ENCODE data around the gene LRRC14B.

The LRRC14B gene

DNA sequence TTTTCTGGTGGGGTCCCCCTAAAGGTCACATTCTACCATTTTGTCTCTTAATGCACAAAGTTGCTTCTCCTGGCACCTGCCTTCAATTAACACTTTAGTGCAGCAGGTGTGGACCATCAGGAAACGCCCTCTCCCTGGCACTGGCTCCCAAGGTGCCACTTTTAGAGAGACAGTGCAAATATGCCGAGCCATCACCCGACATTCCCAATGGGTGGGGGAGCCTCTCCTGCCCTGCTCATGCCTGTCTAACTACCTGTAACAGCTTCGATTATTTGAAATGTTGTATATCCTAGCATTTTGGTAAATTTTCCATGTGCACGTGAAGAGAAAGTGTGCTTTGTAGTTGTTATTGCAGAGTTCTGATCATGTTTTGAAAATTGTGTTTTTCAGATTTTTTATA lies 13.2 kb upstream of the LRRC14B start:
- Mint-ChIP-seq H3K4me3 (no peak overlapping the region), H3K36me3 (ENCODE audit: low read depth) (peaks cover 7% of the 10 kb centered on the region), H3K9me3 (peaks cover 2% of the 10 kb centered on the region), H3K27me3 (ENCODE audit: low read depth) (peaks cover 10% of the 10 kb centered on the region), H3K27ac (no peak overlapping the region), H3K4me1 (peaks cover 36% of the 10 kb centered on the region)
- TF ChIP-seq, protein P1, sequence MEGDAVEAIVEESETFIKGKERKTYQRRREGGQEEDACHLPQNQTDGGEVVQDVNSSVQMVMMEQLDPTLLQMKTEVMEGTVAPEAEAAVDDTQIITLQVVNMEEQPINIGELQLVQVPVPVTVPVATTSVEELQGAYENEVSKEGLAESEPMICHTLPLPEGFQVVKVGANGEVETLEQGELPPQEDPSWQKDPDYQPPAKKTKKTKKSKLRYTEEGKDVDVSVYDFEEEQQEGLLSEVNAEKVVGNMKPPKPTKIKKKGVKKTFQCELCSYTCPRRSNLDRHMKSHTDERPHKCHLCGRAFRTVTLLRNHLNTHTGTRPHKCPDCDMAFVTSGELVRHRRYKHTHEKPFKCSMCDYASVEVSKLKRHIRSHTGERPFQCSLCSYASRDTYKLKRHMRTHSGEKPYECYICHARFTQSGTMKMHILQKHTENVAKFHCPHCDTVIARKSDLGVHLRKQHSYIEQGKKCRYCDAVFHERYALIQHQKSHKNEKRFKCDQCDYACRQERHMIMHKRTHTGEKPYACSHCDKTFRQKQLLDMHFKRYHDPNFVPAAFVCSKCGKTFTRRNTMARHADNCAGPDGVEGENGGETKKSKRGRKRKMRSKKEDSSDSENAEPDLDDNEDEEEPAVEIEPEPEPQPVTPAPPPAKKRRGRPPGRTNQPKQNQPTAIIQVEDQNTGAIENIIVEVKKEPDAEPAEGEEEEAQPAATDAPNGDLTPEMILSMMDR (IDR thresholded peaks at IDR 0.05; ENCODE audit: unreplicated experiment in 3 of 3) = no peak

DNA sequence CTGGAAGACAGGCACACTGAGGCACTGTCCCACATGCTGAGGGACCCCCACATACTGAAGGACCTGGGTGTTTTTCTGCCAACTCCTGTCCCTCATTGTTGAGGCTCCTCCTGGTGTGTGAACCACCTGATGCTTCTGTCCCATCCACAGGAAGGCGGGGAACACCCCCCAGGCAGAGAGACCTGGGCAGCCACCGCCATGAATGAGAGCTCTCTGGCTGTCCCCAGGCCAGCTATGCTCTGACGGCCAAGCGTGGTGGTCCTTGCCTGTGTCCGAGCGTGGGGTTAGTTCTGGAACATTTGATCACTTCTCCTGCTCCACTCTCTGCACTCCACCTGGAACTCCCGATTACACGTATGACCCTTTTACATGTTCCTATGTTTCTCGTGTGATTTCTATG lies 11.9 kb upstream of the LRRC14B start:
- Mint-ChIP-seq H3K4me3 (no peak overlapping the region), H3K4me1 (peaks cover 40% of the 10 kb centered on the region), H3K36me3 (ENCODE audit: low read depth) (peaks cover 7% of the 10 kb centered on the region), H3K9me3 (peaks cover 2% of the 10 kb centered on the region), H3K27ac (no peak overlapping the region), H3K27me3 (ENCODE audit: low read depth) (peaks cover 6% of the 10 kb centered on the region)
- TF ChIP-seq, protein P1 (IDR thresholded peaks at IDR 0.05; ENCODE audit: unreplicated experiment in 3 of 3) = no peak

DNA sequence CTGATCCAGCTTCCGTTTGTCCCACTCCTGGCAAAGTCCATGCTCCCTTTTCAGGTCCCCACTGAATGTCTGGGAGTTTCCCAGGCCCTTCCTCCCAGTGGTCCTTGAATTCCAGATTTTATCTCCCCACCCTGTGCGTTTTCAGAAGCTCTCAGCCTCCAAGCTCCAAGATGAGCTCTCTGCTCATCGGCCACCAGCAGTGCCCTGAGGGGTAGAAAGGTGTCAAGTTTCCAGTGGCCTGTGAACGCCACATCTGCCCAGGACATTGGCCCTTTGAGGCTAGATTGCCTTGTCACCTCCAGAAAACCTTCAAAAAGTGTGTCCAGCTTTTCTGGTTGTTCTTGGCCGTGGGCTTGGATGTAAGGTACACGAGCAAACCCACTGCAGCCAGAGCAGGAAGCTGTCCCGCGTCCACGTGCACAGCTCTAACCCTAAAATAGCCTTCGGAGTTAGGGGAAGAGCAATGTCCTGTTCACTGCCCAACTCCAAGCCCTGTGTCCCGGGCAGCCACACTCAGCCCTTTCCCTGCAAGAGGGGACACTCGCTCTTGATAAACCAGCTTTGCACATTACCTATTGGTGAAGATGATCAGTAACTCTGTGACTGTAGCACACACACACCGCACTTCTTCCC lies 10.9 kb upstream of the LRRC14B start:
- Mint-ChIP-seq H3K27ac (no peak overlapping the region), H3K4me3 (no peak overlapping the region), H3K9me3 (peaks cover 2% of the 10 kb centered on the region), H3K36me3 (ENCODE audit: low read depth) (peaks cover 7% of the 10 kb centered on the region), H3K4me1 (peaks cover 46% of the 10 kb centered on the region), H3K27me3 (ENCODE audit: low read depth) (peaks cover 6% of the 10 kb centered on the region)
- TF ChIP-seq, protein P1 (IDR thresholded peaks at IDR 0.05; ENCODE audit: unreplicated experiment in 3 of 3) = no peak

DNA sequence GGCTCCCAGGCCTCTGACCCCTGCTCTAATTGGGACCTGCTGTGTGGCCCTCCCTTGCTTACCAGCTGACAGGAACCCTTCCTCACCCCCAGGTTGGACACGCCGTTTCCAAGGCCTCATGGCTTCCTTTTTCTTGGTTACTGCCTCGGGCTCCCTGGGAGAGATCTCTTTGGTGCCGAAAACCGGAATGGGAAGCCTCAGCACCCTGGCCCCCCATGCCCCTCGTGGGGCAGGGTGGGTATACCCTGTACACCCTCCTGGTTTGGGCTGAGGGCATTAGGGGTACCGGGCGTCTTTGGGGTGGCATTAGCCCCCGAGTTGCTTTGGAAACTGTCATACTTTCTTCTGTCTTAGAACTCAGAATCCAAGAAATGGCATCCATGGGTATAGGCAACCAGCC lies 10.1 kb upstream of the LRRC14B start:
- peaks cover 2% of the 10 kb centered on the region for H3K9me3 Mint-ChIP-seq
- TF ChIP-seq, protein P1 (IDR thresholded peaks at IDR 0.05; ENCODE audit: unreplicated experiment in 3 of 3) = no peak
- peaks cover 7% of the 10 kb centered on the region for H3K36me3 Mint-ChIP-seq (ENCODE audit: low read depth)
- H3K27ac Mint-ChIP-seq = no peak overlapping the region
- H3K4me3 Mint-ChIP-seq = no peak overlapping the region
- H3K4me1 Mint-ChIP-seq = peaks cover 46% of the 10 kb centered on the region
- H3K27me3 Mint-ChIP-seq (ENCODE audit: low read depth) = peaks cover 6% of the 10 kb centered on the region

DNA sequence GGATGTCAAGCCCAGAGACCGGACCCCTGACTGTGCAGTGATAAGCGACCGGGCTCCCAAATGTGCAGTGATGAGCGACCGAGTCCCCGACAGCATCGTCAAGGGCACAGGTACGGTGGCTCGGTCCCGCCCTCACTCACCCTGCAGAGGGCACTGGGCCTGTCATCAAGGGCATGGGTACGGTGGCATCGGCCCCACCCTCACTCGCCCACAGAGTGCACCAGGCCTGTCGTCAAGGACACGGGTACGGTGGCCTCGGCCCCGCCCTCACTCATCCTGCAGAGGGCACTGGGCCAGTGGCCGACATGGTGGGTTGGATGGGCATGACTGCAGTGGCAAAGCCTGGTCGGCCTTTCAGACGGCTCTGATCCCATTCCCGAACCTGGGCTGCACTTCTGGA lies 9.7 kb upstream of the LRRC14B start:
- H3K27ac Mint-ChIP-seq = no peak overlapping the region
- H3K4me1 Mint-ChIP-seq = peaks cover 46% of the 10 kb centered on the region
- peaks cover 6% of the 10 kb centered on the region for H3K27me3 Mint-ChIP-seq (ENCODE audit: low read depth)
- peaks cover 7% of the 10 kb centered on the region for H3K36me3 Mint-ChIP-seq (ENCODE audit: low read depth)
- TF ChIP-seq, protein P1 (IDR thresholded peaks at IDR 0.05; ENCODE audit: unreplicated experiment in 3 of 3) = no peak
- H3K4me3 Mint-ChIP-seq = no peak overlapping the region
- H3K9me3 Mint-ChIP-seq = peaks cover 2% of the 10 kb centered on the region

DNA sequence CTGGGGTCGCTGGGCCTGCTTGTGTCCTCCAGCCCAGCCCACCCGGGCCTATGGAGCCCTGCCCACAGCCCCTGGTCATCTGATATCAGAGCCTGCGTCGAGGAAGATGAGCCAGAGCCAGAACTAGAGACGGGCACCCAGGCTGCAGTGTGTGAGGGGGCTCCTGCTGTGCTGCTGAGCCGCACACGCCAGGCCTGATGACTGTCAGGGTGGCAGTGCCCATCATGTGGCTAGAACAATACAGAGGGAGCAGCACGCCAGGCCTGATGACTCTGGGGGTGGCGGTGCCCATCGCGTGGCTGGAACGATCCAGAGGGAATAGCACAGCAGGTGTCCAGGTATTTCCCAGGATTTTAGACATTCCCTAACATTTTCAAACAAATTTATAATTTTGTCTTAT lies 9.2 kb upstream of the LRRC14B start:
- peaks cover 44% of the 10 kb centered on the region for H3K4me1 Mint-ChIP-seq
- H3K27ac Mint-ChIP-seq = no peak overlapping the region
- H3K4me3 Mint-ChIP-seq = no peak overlapping the region
- peaks cover 7% of the 10 kb centered on the region for H3K36me3 Mint-ChIP-seq (ENCODE audit: low read depth)
- peaks cover 6% of the 10 kb centered on the region for H3K27me3 Mint-ChIP-seq (ENCODE audit: low read depth)
- TF ChIP-seq, protein P1 (IDR thresholded peaks at IDR 0.05; ENCODE audit: unreplicated experiment in 3 of 3) = no peak
- H3K9me3 Mint-ChIP-seq = peaks cover 2% of the 10 kb centered on the region
